NCI-H1417 (cell line): ENCODE data around the gene MAL.

ENCODE experiments used
- DNase-seq, 3 experiments: peaks; one replicate each; lab custom pipeline; 2025; lab: John Stamatoyannopoulos, UW

The MAL gene

DNA sequence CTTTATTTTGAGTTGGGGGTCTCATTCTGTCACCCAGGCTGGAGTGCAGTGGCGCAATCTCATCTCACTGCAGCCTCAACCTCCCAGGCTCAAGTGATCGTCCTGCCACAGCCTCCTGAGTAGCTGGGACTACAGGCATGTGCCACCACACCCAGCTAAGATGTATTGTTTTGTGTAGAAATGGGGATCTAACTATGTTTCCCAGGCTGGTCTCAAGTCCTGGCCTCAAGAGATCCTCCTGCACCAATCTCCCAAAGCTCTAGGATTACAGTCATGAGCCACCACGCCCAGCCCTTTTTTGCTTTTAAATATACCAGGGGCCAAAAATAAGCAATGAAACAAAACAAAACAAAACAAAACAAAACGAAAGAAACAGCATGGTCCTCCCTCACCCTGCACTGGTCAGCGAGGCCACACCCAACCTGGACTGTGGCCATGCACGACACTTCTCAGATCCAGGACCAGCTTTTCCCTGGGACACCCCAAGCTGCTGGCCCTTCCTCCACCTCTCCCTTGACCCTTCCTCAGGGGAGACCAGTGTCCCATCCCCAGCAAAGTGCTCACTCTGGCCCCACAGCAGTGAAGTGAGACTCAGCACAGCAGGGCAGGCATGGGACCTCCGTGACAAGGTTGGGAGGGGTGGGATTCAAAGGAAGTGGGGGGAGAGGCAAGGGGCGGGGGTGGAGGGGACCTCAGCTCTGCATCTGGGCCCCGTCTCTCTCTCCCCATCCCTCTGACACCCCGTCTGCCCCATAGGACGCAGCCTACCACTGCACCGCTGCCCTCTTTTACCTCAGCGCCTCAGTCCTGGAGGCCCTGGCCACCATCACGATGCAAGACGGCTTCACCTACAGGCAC lies 23.5 kb downstream of the MAL start:
- no peak for DNase-seq

DNA sequence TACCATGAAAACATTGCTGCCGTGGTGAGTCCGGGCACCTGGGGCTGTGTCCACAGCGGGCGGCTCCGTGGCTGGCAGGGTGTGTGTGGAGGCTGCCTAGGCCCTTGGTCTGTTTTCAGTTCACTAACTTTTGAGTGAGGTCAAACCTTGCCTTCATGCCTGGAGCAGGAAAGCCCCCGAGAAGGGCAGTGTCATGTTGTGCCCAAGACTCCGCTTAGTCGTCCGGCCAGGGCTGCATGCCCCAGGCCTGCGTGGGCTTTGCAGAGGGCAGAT lies 24.1 kb downstream of the MAL start:
- DNase-seq: no peak

DNA sequence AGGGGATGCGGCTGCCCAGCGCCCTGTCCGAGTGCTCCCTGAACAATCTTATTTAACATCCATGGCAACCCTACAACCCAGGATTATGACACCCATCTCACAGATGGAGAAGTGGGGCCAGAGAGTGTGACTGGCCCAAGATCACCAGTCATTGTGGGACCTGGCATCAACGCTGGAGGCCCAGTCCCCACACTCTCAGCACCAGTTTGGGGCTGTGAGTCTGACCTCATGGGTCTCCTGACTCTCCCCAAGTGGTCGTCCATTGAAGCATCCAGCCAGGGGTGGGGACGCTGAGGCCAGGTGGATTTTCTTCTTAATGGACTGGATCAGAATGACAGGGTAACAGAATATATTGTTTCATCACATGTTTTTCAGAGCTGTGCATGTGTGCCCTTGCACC lies 24.5 kb downstream of the MAL start:
- no peak for DNase-seq

DNA sequence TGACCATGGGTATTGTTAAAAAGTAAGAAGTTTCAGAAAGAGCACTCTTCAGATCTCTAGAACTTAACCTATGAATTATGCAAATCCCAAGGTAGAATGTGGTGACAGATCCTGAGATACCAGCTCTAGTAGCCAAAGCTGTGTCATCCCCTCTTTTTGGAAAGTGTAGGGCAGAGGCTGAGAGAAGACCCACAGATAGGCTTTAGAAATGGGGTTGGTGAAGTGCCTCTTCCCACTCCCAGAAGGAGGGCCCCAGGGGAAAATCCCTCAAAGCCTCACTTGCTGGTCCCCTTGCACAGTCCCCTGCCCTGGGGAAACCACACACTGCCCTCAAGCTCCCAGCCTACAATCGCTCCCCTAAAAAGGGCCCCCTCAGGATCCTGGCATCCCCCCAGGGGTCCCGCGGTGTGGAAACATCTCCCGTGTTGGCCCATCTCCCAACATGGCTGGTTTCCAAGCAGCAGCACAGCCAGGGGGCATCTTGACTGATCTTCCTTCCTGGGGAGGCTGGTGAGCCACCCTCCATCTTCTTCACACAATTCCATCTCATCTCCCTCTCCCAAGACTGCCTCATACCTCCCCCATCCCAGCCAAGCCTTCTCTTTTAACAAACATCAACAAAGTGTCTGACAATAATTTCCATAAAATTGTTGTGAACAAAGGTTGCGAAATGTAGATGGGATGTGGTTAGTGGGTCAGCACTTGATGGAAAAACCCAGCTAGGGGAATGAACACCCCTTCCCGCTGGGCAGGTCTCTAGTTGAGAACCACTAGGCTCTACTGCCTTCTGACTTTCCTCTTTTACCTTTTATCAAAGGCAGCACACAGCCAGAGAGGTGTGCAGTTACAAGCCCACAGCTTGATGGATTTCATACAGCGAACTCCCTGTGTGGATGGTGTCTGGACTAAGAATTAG lies 25.1 kb downstream of the MAL start:
- DNase-seq: no peak

DNA sequence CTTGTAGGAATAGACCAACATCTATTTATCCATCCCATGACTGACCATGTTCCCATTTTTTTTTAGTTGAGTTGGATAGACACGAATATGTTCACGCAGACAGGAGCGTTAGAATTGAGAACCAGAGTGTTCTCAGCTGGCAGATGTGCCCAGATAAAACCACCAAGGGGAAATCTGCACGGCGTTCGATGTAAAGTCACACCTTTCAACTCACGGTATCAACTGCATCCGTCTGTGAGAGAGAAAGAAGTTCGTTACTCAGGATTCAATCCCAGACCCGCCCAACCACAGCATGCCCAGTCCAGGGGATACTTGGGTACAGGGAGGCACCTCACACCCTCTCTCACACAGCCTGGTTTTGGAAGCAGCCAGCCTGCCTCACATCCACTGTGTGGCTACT lies 26.1 kb downstream of the MAL start:
- no peak for DNase-seq

DNA sequence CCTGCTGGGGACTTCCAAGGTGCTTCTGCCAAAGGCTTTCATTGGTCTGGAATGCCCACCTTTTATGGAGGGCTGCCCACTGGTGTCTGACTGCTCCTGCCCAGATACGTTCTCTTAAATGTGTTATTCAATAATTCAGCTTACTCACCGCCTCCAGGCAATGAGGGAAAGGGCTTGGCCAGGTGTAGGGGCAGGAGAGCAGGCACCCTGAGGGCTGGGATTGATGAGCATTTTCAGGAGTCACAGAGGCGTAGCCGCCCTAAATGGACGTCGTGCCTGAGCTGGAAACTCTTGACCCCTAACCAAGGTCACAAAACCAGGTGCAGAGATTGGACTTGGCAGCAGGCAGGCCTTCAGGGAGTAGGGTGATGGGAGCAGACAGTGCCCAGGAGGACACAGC lies 26.8 kb downstream of the MAL start:
- peak; percentile 23 to 65 (median 47) for DNase-seq

DNA sequence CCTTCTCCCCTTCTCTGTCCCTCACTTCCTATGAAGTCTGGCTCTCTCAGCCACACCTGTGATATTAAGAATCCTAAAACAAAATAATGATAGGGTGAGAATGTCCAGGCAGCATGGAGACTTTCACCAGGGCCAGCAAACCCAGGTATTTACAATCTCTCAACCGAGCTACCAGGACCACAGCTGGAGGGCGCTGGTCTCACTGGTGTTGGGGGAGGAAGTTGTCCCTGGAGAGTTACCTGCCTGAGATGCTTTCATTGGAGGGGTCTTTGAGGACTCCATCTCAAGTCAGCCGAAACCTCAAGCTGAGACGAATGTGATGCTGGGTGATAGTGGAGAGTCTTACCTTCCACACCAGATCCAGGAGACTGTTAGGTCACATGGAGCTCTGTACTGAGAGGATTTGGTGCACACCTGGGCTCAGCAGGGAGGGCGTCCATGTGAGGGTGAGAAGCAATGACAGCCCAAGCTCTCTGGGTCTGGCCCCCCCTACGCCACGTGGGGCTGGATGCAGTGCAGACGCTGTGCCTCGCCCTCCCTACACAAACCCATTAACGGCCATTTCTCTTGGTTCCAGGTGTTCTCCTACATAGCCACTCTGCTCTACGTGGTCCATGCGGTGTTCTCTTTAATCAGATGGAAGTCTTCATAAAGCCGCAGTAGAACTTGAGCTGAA lies 27.4 kb downstream of the MAL start:
- DNase-seq: no peak

DNA sequence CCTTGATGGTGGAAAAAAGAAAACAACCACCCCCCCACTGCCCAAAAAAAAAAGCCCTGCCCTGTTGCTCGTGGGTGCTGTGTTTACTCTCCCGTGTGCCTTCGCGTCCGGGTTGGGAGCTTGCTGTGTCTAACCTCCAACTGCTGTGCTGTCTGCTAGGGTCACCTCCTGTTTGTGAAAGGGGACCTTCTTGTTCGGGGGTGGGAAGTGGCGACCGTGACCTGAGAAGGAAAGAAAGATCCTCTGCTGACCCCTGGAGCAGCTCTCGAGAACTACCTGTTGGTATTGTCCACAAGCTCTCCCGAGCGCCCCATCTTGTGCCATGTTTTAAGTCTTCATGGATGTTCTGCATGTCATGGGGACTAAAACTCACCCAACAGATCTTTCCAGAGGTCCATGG lies 28.0 kb downstream of the MAL start:
- peak in 1 of 3 experiments; percentile 35 for DNase-seq

DNA sequence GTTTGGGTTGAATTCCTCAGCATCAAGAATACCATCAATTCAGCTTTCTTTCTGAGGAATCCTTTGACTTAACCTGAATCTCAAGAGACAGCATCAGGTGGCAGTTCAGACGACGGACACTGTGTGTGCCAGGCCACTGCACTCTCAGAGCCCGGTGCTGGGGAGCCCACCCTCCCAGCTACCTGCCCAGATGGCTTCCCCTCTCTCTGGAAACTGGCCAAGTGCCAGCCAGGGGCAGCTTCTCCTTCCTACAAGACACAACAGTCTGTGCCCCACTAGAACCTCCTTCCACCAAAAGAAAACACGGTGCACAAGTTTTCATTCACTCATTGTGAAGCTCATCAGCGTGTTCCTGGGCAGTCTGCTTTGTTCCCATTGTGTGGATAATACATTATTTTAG lies 28.5 kb downstream of the MAL start:
- no peak for DNase-seq

DNA sequence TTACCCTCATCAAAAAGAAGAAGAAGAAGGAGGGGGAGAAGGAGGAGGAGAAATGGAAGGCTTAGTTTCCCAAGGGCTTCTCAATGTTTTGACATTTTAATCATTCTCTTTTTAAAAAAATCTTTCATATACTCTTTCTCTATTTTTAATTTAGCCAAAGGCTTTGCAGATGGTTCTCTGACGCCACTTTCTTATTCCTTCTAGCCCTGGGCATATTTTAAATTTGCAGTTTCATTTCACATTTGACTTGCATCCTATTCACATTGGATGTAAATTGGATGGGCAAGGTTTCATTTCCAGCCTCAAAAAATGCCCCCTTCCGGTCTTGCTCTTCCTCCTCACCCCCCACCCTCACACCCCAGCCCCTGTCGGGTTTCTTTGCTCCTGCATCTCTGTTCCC lies 29.8 kb downstream of the MAL start:
- DNase-seq: no peak

DNA sequence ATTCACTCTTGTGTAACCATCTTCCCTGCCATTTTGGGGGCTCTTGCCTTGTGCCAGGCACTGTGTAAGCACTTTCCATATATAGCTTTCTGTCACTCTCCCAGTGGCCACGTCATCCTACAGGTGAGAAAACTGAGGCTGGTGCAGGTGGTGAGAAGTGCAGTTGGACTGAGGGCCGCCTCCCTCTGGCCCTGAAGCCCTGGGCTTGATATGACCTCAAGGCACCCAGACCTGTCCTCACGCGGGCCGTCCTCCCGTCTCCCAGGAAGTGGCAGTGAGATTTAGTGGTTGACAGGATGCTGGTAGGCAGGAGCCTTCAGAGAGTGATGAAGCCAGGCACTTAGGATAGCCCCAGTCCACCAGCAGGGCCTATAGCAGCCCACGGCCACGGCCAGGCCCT lies 30.5 kb downstream of the MAL start:
- no peak for DNase-seq

DNA sequence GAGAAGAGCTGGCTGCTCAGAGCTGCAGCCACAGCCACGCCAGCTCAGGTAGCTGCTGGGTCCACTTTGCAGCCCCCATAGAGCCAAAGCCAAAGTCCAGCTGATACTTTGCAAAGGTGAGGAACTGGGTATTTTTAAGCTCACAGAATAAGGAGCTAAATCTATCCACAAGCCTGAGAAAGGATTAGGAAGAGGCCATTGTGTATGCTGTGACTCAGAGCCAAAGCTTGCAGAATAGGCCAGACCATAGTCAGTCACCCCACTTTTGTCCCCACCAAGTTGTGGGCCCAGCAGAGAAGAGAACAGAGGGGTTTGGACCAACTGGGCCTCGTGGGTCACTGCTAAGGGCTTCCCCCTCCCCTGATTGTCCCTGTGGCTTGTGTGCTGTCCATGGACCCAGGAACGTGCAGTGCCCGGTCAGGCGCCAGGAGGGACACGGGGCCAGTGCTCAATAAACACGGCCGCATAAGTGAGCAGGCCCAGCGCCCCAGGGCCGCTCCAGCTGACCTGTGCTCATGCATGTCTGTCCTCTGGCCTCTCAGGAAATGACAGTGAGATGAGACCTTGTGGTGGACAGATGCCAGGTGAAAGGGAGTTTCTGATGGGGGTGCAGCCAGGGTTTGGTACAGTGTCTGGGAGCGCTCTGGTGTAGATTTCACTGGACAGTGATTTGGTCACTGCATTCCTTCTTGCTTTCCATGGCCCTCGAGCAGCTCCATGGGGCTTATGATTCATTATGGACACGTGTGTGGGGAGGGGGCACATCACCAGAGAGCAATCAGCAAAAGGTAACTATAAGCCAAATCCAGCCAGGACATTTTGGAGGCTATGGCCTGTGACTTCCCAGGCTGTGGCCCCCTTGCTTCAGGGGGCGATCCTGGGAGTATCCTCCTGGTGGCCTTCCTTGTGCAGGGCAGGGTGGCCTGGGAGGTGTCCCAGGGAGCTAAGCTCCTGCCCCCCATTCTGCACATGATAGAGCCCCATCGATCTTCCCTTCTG lies 31.3 kb downstream of the MAL start:
- no peak for DNase-seq

DNA sequence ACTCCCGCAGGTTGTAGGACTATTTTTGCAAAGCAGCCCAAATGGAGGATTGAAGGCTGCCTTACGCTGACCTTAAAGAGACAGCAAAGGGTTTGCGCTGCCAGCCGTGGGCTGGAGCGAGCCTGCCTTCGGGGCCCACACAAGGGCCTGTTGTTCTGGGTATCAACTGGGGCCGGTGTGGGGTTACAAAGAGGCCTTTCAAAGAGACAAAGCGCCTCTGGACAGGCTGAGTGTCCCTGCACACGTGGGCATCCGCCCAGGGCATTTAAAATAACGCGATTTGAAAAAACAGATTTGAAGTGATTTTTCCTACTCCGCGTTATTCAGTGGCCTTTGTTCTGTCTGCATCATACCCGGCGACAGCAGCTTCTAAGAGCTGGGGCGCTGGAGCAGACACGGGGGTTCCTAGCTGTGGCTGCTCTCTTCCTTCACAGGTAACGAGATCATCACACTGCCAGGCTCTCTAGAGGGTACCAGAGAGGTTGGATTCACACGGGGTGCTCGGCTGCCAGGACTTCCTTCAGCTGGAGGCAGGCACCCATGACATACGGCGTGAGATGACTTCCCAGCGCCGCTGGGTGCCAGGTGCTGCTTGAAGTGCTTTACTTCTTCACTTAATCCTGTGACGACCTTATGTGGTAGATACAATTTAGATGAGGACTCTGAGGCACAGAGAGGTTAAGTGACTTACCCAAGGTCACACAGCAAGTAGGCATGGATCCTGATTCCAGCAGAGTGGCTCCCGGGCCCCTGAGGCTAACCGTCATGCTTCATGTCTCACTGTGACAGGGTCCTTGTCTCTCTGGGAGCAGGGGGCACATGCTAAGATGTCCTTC lies 32.2 kb downstream of the MAL start:
- no peak for DNase-seq

DNA sequence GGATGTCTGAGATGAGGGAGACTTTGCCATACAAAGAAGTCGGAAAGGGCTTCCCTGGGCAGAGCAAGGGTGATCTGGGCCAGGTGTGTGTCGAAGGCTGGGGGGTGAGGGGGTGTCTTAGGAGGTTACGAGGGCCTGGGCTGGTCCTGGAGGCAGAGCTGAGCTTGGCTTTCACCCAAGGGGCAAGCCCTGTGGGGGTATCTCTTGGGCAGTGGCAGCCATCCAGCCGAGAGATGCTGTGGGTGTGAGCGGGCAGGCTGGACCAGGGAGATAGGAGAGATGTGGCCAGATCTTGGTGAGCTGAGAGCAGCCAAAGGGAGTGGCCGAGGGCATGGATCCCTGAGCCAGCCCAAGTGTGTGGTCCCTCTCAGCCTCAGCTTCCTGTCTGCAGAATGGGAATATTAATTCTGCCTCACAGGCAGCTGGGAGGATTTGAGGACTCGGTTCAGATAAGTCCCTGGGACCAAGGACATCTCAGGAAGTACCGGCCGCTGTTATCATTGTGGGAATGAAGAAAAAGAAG lies 33.0 kb downstream of the MAL start:
- no peak for DNase-seq

DNA sequence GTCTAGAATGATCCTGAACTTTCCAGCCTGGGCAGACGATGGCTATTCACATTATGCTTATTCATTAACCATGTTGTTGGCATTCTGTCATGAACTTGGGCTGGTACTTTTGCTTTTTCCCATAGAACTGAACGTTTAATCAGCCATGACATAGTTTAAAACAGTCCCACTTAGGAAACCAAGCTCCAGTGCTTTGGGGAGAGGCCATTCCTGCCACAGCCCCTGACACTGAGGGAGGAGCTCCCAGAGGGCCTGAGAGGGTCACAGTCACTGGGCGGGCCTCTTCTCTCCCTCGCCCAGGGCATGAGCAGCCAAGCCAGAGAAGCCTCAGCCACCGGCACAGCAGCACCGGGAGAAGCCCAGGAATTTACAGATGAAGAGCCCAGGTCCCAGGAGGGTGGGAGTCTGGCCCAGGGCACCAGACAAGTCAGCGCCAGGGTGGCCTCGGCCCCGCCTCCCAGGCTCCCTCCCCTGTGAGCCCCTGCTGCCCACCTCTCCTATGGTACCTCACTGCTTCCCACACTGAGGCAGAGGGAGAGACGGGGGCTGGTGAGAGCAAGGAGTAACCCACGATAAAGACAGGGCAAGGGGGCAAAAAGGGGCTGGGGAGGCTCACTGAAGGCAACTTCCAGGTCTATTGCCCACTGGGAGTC lies 33.6 kb downstream of the MAL start:
- DNase-seq: no peak

DNA sequence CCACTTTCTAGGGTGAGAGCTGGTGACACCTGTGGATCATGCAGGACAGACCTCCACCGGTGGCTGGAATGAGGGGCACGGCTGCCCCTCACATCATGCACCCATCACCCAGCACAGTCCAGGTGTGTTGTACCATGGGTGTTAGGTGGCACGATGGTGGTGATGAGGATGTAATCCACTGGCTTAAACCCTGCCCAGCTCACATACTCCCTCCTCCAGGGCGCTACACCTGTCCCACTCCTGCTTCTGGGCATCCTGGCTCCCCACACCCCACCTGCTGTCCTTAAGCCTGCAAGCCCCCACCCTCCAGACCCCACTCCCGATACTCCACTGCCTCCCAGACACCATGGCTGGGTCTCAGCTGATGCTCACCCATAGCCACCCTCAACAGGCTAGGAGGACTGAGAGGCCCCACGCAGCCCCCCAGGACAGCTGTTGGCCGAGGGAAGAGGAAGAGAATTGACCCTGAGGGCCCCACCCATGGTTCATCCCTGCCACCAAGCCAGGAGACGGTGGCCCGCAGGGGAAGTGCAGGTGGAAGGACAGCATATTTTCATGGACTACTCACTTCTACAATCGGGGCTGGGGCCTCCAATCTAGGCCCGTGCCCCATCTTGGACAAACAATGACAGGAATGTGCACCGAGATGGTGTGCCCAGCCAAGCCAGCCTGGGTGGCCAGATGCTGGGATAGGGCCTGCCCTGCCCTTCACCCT lies 34.3 kb downstream of the MAL start:
- no peak for DNase-seq

DNA sequence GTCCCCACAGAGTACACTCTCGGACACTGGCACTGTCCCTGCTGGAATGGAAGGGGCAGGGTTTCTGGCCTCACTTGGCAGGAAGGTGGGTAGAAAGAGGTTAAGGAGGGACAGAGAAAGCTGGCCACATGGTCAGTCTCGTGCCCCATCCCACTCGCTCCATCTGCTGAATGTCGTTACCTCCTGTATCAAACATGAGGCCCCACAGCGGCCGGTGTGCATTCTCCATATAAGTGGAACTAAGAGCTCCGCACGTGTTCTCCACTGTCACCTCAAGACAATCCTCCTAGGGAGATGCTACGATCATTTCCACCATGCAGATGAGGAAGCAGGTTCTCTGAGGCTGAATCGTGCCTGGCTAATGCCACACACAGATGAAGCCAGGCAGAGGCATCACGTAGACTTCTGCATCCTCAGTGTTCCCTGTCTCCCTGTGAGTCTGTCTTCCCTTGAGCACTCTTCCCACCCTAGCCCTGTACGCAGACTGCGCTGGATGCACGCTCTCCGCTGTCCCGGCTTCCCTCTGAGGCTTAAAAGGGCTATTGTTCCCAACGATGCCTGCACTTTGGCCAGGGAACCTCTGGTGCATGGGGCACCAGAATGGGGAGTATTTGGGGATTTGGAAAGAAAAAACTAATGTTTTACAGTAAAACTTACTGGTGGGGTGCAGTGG lies 35.1 kb downstream of the MAL start:
- DNase-seq: no peak

DNA sequence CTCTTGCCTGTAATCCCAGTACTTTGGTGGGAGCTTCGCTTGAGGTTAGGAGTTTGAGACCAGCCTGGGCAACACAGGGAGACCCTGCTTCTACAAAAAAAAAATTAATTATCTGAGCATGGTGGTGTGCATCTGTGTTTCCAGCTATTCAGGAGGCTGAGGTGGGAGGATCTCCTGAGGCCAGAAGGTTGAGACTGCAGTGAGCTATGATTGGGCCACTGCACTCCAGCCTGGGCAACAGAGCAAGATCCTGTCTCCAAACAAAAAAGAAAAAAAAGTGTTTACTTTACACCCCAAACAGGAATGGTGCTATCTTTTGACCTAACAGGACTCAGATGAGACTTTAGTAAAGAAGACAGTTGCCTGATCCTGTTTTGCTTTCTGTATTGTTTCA lies 35.6 kb downstream of the MAL start:
- DNase-seq: no peak
